KMS-11 (cell line): ENCODE data around the gene SHISA4.

Experiments used
- H2AFZ ChIP-seq: fragments of 200-600 bp; sonication (generic); 2 replicates; pipeline ENCODE4 v1.6.1; 2016; ENCODE audit warnings: antibody characterized with exemption, mixed run types, low read depth
- H3K27ac ChIP-seq: fragments of 200-600 bp; sonication (generic); 2 replicates; pipeline ENCODE4 v1.6.1; 2016; ENCODE audit warnings: mild to moderate bottlenecking, mixed run types
- H3K27me3 ChIP-seq: fragments of 200-600 bp; sonication (generic); 2 replicates; pipeline ENCODE4 v1.6.1; 2017; ENCODE audit warnings: mild to moderate bottlenecking, low read depth, mixed run types, moderate library complexity; ENCODE audit not compliant: insufficient read depth
- H3K36me3 ChIP-seq: fragments of 200-600 bp; sonication (generic); 2 replicates; pipeline ENCODE4 v1.6.1; 2017; ENCODE audit warnings: mild to moderate bottlenecking, mixed run types; ENCODE audit not compliant: insufficient read depth
- H3K4me1 ChIP-seq: fragments of 200-600 bp; sonication (generic); 2 replicates; pipeline ENCODE4 v1.6.1; 2016; ENCODE audit warnings: mild to moderate bottlenecking, low read depth, mixed run types; ENCODE audit not compliant: poor library complexity, severe bottlenecking
- H3K4me2 ChIP-seq: fragments of 200-600 bp; sonication (generic); 2 replicates; pipeline ENCODE4 v1.7.0; 2016; ENCODE audit warnings: mild to moderate bottlenecking, mixed run types
- H3K4me3 ChIP-seq: fragments of 200-600 bp; sonication (generic); IDR thresholded peaks from 2 replicates; pipeline ENCODE4 v1.6.1; 2017; ENCODE audit warnings: low read depth, low read length, mixed read lengths; ENCODE audit not compliant: insufficient read depth
- H3K79me2 ChIP-seq: fragments of 200-600 bp; sonication (generic); 2 replicates; pipeline ENCODE4 v1.6.1; 2016; ENCODE audit warnings: low read depth, mixed run types; ENCODE audit not compliant: insufficient read depth
- H3K9ac ChIP-seq: fragments of 200-600 bp; sonication (generic); 2 replicates; pipeline ENCODE4 v1.6.1; 2016; ENCODE audit warnings: mild to moderate bottlenecking, mixed run types
- H4K20me1 ChIP-seq: fragments of 200-600 bp; sonication (generic); 2 replicates; pipeline ENCODE4 v1.6.1; 2016; ENCODE audit warnings: mild to moderate bottlenecking, mixed run types; ENCODE audit not compliant: insufficient read depth
- CTCF ChIP-seq: fragments of 200-600 bp; sonication (generic); conservative IDR thresholded peaks from 2 replicates; pipeline ENCODE4 v1.6.1; 2017; ENCODE audit warnings: low read depth, mild to moderate bottlenecking, antibody characterized with exemption, low read length, moderate library complexity, mixed read lengths

SHISA4 gene

DNA sequence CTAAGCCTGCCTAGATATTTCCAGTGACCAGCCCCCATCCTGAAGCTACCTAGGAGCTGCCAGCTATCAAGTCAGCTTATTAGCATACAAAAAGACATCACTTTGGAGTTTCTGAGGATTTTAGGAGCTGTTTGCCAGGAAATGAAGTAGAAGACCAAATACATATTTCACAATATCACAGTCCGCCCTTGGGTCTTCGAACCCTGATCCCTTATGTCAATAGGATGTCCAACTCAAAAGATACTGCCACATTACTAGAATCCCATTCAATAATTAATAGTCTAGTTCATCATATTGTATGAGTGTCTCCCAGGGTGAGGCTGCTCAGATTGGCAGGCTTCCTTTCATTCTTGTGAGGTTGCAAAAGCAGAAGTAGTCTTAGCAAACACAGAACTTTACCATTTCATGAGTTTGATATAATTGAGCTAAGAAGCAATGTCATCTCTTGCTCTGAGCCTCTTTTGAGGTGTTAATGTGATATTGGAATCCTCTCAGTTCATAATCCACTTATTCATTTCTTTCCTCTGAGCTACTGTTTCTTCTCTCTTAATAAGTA is 46.1 kb upstream of the SHISA4 start:
- H3K4me2 ChIP-seq = no peak overlapping the region
- no peak overlapping the region for H3K4me3 ChIP-seq
- no peak for TF ChIP-seq CTCF
- no peaks in the 10 kb centered on the region for H3K36me3 ChIP-seq
- H4K20me1 ChIP-seq = peaks cover 54% of the 10 kb centered on the region
- no peak overlapping the region for H2AFZ ChIP-seq
- no peak overlapping the region for H3K27ac ChIP-seq
- H3K27me3 ChIP-seq = no peaks in the 10 kb centered on the region
- no peak overlapping the region for H3K9ac ChIP-seq
- H3K79me2 ChIP-seq = peaks cover 95% of the 10 kb centered on the region
- H3K4me1 ChIP-seq = peaks cover 5% of the 10 kb centered on the region

GRCh38 chr1:201845331-201846083 is 43.2 kb upstream of the SHISA4 start:
- peaks cover 8% of the 10 kb centered on the region; the same call in 1 of the 2 replicates for H3K36me3 ChIP-seq
- H3K4me1 ChIP-seq = peaks cover 5% of the 10 kb centered on the region
- no peak overlapping the region for H3K9ac ChIP-seq
- no peak overlapping the region for H3K27ac ChIP-seq
- no peaks in the 10 kb centered on the region for H3K27me3 ChIP-seq
- TF ChIP-seq CTCF = no peak
- no peak overlapping the region for H2AFZ ChIP-seq
- H4K20me1 ChIP-seq = peaks cover 43% of the 10 kb centered on the region
- no peak overlapping the region for H3K4me3 ChIP-seq
- H3K4me2 ChIP-seq = no peak overlapping the region
- peaks cover 65% of the 10 kb centered on the region for H3K79me2 ChIP-seq

GRCh38 chr1:201847150-201847549 is 41.5 kb upstream of the SHISA4 start:
- Histone ChIP-seq H3K79me2 (peaks cover 49% of the 10 kb centered on the region), H3K27ac (no peak overlapping the region)
- no peak for TF ChIP-seq CTCF

DNA sequence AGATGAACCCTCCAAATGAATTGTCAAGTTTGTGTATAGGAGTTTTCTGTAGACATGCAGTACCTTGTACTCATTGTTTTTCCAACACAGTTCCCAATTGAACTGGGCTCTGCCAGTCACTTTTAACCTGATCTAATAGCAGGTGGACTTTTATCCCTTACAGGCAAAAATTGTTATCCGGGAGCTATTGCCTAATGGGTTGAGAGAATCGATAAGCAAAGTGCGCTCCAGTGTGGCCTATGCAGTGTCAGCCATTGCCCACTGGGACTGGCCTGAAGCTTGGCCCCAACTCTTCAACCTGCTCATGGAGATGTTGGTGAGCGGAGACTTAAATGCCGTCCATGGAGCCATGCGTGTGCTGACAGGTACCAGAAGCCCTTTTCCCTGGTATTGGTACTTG is 40.5 kb upstream of the SHISA4 start:
- Histone ChIP-seq H3K4me3 (no peak overlapping the region), H3K36me3 (peaks cover 14% of the 10 kb centered on the region; the same call in 1 of the 2 replicates), H3K4me2 (no peak overlapping the region), H3K27me3 (no peaks in the 10 kb centered on the region), H2AFZ (no peak overlapping the region), H3K4me1 (peaks cover 5% of the 10 kb centered on the region), H4K20me1 (peaks cover 18% of the 10 kb centered on the region), H3K9ac (no peak overlapping the region), H3K27ac (no peak overlapping the region), H3K79me2 (peaks cover 38% of the 10 kb centered on the region)
- TF ChIP-seq CTCF = no peak

More at GRCh38 chr1:201847150-201847549, 41.5 kb upstream of the SHISA4 start:
- no peaks in the 10 kb centered on the region for H3K27me3 ChIP-seq
- H3K9ac ChIP-seq = no peak overlapping the region
- no peak overlapping the region for H3K4me2 ChIP-seq
- peaks cover 5% of the 10 kb centered on the region for H3K4me1 ChIP-seq
- no peak overlapping the region for H2AFZ ChIP-seq
- H3K36me3 ChIP-seq = peaks cover 12% of the 10 kb centered on the region; the same call in 1 of the 2 replicates
- no peak overlapping the region for H3K4me3 ChIP-seq
- peaks cover 29% of the 10 kb centered on the region for H4K20me1 ChIP-seq
